Measurements from ENCODE around the gene SCUBE3.

DNA sequence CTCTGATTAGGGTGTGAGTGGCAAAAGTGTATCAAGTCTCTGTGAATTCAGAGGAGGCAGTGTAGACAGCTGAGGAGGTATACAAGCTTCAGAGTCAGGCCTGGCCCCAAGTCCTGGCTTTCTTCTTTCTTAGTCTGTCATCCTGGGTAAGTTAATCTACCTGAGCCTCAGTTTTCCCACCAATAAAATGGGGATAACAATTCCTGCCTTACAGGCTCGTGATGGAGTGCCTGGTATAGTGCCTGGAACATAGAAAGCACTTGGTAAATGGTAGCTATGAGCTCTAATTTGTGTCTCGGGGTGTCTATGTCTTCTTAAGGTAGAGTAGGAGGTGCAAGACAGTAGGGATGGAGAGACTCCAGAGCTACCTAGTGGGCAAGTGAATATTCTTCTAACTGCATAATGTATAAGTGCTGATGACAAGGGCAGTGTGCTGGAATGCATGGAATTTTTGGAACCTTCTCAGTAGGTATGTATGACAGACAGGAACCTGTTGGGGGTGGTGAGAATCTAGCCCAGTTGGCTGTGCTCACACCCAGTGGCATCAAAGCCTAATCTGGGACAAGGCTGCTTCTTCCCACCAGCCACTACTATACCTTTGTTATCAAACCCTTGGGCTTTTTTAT lies 4.0 kb upstream of the SCUBE3 start:
- TF ChIP-seq, protein P1, sequence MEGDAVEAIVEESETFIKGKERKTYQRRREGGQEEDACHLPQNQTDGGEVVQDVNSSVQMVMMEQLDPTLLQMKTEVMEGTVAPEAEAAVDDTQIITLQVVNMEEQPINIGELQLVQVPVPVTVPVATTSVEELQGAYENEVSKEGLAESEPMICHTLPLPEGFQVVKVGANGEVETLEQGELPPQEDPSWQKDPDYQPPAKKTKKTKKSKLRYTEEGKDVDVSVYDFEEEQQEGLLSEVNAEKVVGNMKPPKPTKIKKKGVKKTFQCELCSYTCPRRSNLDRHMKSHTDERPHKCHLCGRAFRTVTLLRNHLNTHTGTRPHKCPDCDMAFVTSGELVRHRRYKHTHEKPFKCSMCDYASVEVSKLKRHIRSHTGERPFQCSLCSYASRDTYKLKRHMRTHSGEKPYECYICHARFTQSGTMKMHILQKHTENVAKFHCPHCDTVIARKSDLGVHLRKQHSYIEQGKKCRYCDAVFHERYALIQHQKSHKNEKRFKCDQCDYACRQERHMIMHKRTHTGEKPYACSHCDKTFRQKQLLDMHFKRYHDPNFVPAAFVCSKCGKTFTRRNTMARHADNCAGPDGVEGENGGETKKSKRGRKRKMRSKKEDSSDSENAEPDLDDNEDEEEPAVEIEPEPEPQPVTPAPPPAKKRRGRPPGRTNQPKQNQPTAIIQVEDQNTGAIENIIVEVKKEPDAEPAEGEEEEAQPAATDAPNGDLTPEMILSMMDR (IDR thresholded peaks at IDR 0.05), result no peak
- TF ChIP-seq POLR2A (IDR thresholded peaks at IDR 0.05), result no peak
- no peak for TF ChIP-seq EP300 (IDR thresholded peaks at IDR 0.05; ENCODE audit: low read depth)
